Right cardiac atrium (tissue), 5 donors: ENCODE results near the gene CHAC1. TPM values are rescaled to one million over a fixed set of nuclear protein-coding genes. Genes with fewer than 3 reads are reported as not detected.

ENCODE experiments used
- ATAC-seq, 2 donors: fragments of 200-7000 bp; cut with Tn5 transposase; one replicate each; pipeline versions ENCODE4 v1.8.0 to v1.9.1; 2020; ENCODE audit warnings: moderate library complexity in 2 of 2, mild to moderate bottlenecking in 1 of 2
- DNase-seq, 3 donors: peaks; one replicate each; pipeline ENCODE4 v3.0.0-alpha.2; 2020
- H3K27ac ChIP-seq: one replicate; pipeline ENCODE4 v1.5.1; 2013; ENCODE audit warnings: mild to moderate bottlenecking, low read length, control low read depth, moderate library complexity
- H3K27me3 ChIP-seq: one replicate; pipeline ENCODE4 v1.6.1; 2013; ENCODE audit not compliant: control insufficient read depth, insufficient read depth
- H3K4me1 ChIP-seq: one replicate; pipeline ENCODE4 v1.6.1; 2013; ENCODE audit warnings: low read length; ENCODE audit not compliant: control insufficient read depth, insufficient read depth
- H3K4me3 ChIP-seq: one replicate; pipeline ENCODE4 v1.5.1; 2013; ENCODE audit warnings: low read length, control low read depth
- H3K9me3 ChIP-seq: one replicate; pipeline ENCODE4 v1.6.1; 2013; ENCODE audit warnings: low read length; ENCODE audit not compliant: control insufficient read depth
- WGBS: extraction: QIAGEN DNeasy Blood & Tissue Kit; methylation state at CpG from one replicate; pipeline ENCODE4 v1.1.7; 2013; 5-methylcytosine and 5-hydroxymethylcytosine counted together
- intact Hi-C, 4 donors: fragments of 100-400 bp; cut with DNase I; formaldehyde crosslinking; loops; one replicate each; pipeline versions ENCODE4 v1.11.0 to v1.14.0; 2022 to 2023
- polyA plus RNA-seq: library from polyadenylated mRNA; stranded (reverse); fragments of 200-250 nt; gene quantifications from one replicate; pipeline ENCODE4 v1.2.3, GENCODE V29; 2013
- total RNA-seq, 4 donors: library from RNA; stranded (reverse); fragmentation: NEBNext Ultra II Directional; extraction: Animal tissue kit (Norgen Biotek cat#: 25700); gene quantifications; one replicate each; pipeline ENCODE4 v1.2.1, GENCODE V29; 2021
- donor health status: healthy with polysubstance abuse.
- donor health status: DM: no; HTN: yes; CAD: no.
- donor health status: DM: no; HTN: no; CAD: no.
- donor health status: DM: no; HTN: yes; CAD: no; lungs with severe emphysema.
- donor health status: DM: yes; HTN: yes; CAD: no.

Gene CHAC1
- total and polyA plus RNA-seq, 5 donors = 1.6 to 3.2 (median 1.8) TPM

GRCh38 chr15:40931300-40932142 is 21.8 kb upstream of the CHAC1 start:
- ATAC-seq = no peak
- Histone ChIP-seq H3K9me3 (no peaks in the 10 kb centered on the region), H3K4me3 (peak overlapping the region; percentile 65), H3K27ac (peak overlapping the region; percentile 5), H3K4me1 (no peaks in the 10 kb centered on the region), H3K27me3 (no peaks in the 10 kb centered on the region)
- DNase-seq = peak in 1 of 3 donors; percentile 55
- intact Hi-C loops = loop anchor here in 1 of 4 donors (2.0 kb wide), 1 partner anchor 27 kb away; no protein-coding TSS in a partner anchor
- 58% methylated on average over 16 of the region's 16 CpGs for WGBS

- Histone ChIP-seq H3K4me1 (no peaks in the 10 kb centered on the region), H3K27me3 (no peaks in the 10 kb centered on the region)
Observed at GRCh38 chr15:40932156-40932555, 21.1 kb upstream of the CHAC1 start.

GRCh38 chr15:40932649-40933516 is 20.4 kb upstream of the CHAC1 start:
- 65% methylated on average over 11 of the region's 11 CpGs for WGBS
- H3K9me3 ChIP-seq = no peaks in the 10 kb centered on the region
- peak overlapping the region; percentile 65 for H3K4me3 ChIP-seq
- ATAC-seq (no peak), DNase-seq (peak in 1 of 3 donors; percentile 41)
- H3K4me1 ChIP-seq = no peaks in the 10 kb centered on the region
- H3K27ac ChIP-seq = no peak overlapping the region
- intact Hi-C loops = no loop called here
- no peaks in the 10 kb centered on the region for H3K27me3 ChIP-seq

More at GRCh38 chr15:40932156-40932555, 21.1 kb upstream of the CHAC1 start:
- no peaks in the 10 kb centered on the region for H3K9me3 ChIP-seq
- ATAC-seq (no peak), DNase-seq (peak in 1 of 3 donors; percentile 38)
- intact Hi-C loops = no loop called here
- H3K4me3 ChIP-seq = peak overlapping the region; percentile 65
- no peak overlapping the region for H3K27ac ChIP-seq
- 57% methylated on average over 8 of the region's 8 CpGs for WGBS

- H3K4me3 ChIP-seq = no peak overlapping the region
- intact Hi-C loops = no loop called here
- no peak for ATAC-seq
- WGBS = 49% methylated on average over 3 of the region's 3 CpGs
- no peaks in the 10 kb centered on the region for H3K9me3 ChIP-seq
- DNase-seq = peak in 1 of 3 donors; percentile 11
- peaks cover 2% of the 10 kb centered on the region for H3K4me1 ChIP-seq
- no peaks in the 10 kb centered on the region for H3K27me3 ChIP-seq
- no peak overlapping the region for H3K27ac ChIP-seq
Observed at GRCh38 chr15:40933517-40933902, 19.8 kb upstream of the CHAC1 start.

GRCh38 chr15:40934457-40934856 is 18.8 kb upstream of the CHAC1 start:
- Histone ChIP-seq H3K4me3 (no peak overlapping the region), H3K9me3 (no peaks in the 10 kb centered on the region), H3K4me1 (peaks cover 2% of the 10 kb centered on the region), H3K27me3 (no peaks in the 10 kb centered on the region), H3K27ac (no peak overlapping the region)
- 83% methylated on average over 6 of the region's 6 CpGs for WGBS
- DNase-seq (peak in 1 of 3 donors; percentile 5), ATAC-seq (no peak)
- intact Hi-C loops = no loop called here

- H3K4me3 ChIP-seq = no peak overlapping the region
- H3K27ac ChIP-seq = peak overlapping the region; percentile 76
- 74% methylated on average over 31 of the region's 31 CpGs for WGBS
- intact Hi-C loops = no loop called here
- no peaks in the 10 kb centered on the region for H3K27me3 ChIP-seq
- DNase-seq = peak in 1 of 3 donors; percentile 55
- H3K4me1 ChIP-seq = peaks cover 7% of the 10 kb centered on the region
- H3K9me3 ChIP-seq = no peaks in the 10 kb centered on the region
- no peak for ATAC-seq
Observed at GRCh38 chr15:40936234-40936708, 17.0 kb upstream of the CHAC1 start.

GRCh38 chr15:40936709-40937666 is 16.3 kb upstream of the CHAC1 start:
- ATAC-seq (peak; percentile 39 to 50), DNase-seq (peak in 2 of 3 donors; percentile 48 to 55)
- 53% methylated on average over 15 of the region's 15 CpGs for WGBS
- Histone ChIP-seq H3K9me3 (no peaks in the 10 kb centered on the region), H3K27ac (peak overlapping the region; percentile 76), H3K4me3 (no peak overlapping the region), H3K4me1 (peaks cover 7% of the 10 kb centered on the region), H3K27me3 (no peaks in the 10 kb centered on the region)
- intact Hi-C loops = no loop called here

- DNase-seq (peak in 2 of 3 donors; percentile 65 to 79), ATAC-seq (peak in 1 of 2 donors; percentile 36)
- no peaks in the 10 kb centered on the region for H3K27me3 ChIP-seq
- 60% methylated on average over 19 of the region's 19 CpGs for WGBS
- intact Hi-C loops = no loop called here
- no peak overlapping the region for H3K4me3 ChIP-seq
- peak overlapping the region; percentile 76 for H3K27ac ChIP-seq
- H3K9me3 ChIP-seq = no peaks in the 10 kb centered on the region
- H3K4me1 ChIP-seq = peaks cover 7% of the 10 kb centered on the region
Observed at GRCh38 chr15:40937762-40938535, 15.3 kb upstream of the CHAC1 start.

GRCh38 chr15:40938536-40938870 is 14.8 kb upstream of the CHAC1 start:
- DNase-seq (peak in 1 of 3 donors; percentile 63), ATAC-seq (no peak)
- Histone ChIP-seq H3K4me1 (peaks cover 7% of the 10 kb centered on the region), H3K27ac (peak overlapping the region; percentile 14), H3K9me3 (no peaks in the 10 kb centered on the region), H3K4me3 (no peak overlapping the region), H3K27me3 (no peaks in the 10 kb centered on the region)
- intact Hi-C loops = no loop called here
- 85% methylated on average over 6 of the region's 6 CpGs for WGBS
